DOHH2 (cell line): ENCODE data around the gene PDZRN4.

Experiments used
- CTCF ChIP-seq: fragments of 200-600 bp; sonication (generic); IDR thresholded peaks from one replicate; pipeline ENCODE4 v1.5.1; 2014; ENCODE audit warnings: antibody characterized with exemption, mild to moderate bottlenecking, low read depth, low read length; ENCODE audit not compliant: poor library complexity, severe bottlenecking
- EZH2phosphoT487 ChIP-seq: fragments of 200-600 bp; sonication (generic); IDR thresholded peaks from 2 replicates; pipeline ENCODE4 v1.6.1; 2017; ENCODE audit warnings: borderline replicate concordance, mild to moderate bottlenecking, antibody characterized with exemption, low read length, moderate library complexity, mixed read lengths

GRCh38 chr12:41333974-41334373, 145.9 kb downstream of the PDZRN4 start:
- TF ChIP-seq CTCF (no peak), EZH2phosphoT487 (no peak)
